K562 (cell line): ENCODE results near the gene SEC23A. TPM values are rescaled to one million over a fixed set of nuclear protein-coding genes. Genes with fewer than 3 reads are reported as not detected.

Source experiments
- ATAC-seq: fragments of 200-7000 bp; cut with Tn5 transposase; 3 replicates; pipeline ENCODE4 v1.9.1; 2020; ENCODE audit warnings: moderate library complexity
- BruUV-seq: library from RNA; stranded (reverse); fragments of 400-500 nt; replicated peaks from 2 replicates; lab custom pipeline; 2021; lab: Mats Ljungman, UMichigan
- CTCF ChIA-PET: fragments of 300-600 bp; formaldehyde crosslinking; extraction: SDS; loops from one replicate; lab custom pipeline; 2021; ENCODE audit warnings: low intra/inter-chr PET ratio; lab: Yijun Ruan, JAX
- POLR2A ChIA-PET: fragments of 300-600, 350-650 bp; sonication (Branson Sonifier 250); formaldehyde crosslinking; extraction: SDS; loops from one replicate; lab custom pipeline; 2021; ENCODE audit warnings: antibody characterized with exemption, inconsistent platforms; lab: Yijun Ruan, JAX
- DNase-seq, 4 experiments: peaks; one replicate each; pipeline versions ENCODE4 v3.0.0 to v3.0.0-alpha.2; 2011 to 2018; ENCODE audit warnings: low spot score in 3 of 4, mixed read lengths in 3 of 4; ENCODE audit errors: extremely low read depth in 1 of 4
- FAIRE-seq: peaks from 2 replicates; lab custom pipeline; 2011; peaks lifted over from hg19 to GRCh38; lab: Jason Lieb, UNC
- H2AFZ ChIP-seq: 2 replicates; pipeline ENCODE4 v1.6.0; 2011; ENCODE audit warnings: low read depth, low read length, control low read depth, inconsistent platforms
- H3K27ac ChIP-seq: fragments of 200-600 bp; 3 replicates; pipeline ENCODE4 v1.8.0; 2011; ENCODE audit warnings: low read depth, mild to moderate bottlenecking, control low read depth, inconsistent platforms, low read length, moderate library complexity, mixed read lengths; ENCODE audit errors: extremely low read depth
- H3K27me3 ChIP-seq, 2 experiments: fragments of 300-600 bp in 1 of 2; 2 replicates in 1 of 2; 3 replicates in 1 of 2; pipeline versions ENCODE4 v1.6.0 to v1.8.0; 2011; ENCODE audit warnings: inconsistent platforms in 2 of 2, low read length in 2 of 2, mild to moderate bottlenecking in 1 of 2, mixed read lengths in 1 of 2, moderate library complexity in 1 of 2; ENCODE audit not compliant: control insufficient read depth in 2 of 2, insufficient read depth in 2 of 2
- H3K36me3 ChIP-seq: fragments of 300-600 bp; 3 replicates; pipeline ENCODE4 v1.8.0; 2011; ENCODE audit warnings: mild to moderate bottlenecking, low read length, inconsistent platforms; ENCODE audit not compliant: control insufficient read depth, insufficient read depth
- H3K4me1 ChIP-seq, 2 experiments: fragments of 200-600 bp in 1 of 2; replicated peaks in 1 of 2; 2 replicates in 1 of 2; 3 replicates in 1 of 2; pipeline versions ENCODE4 v1.5.1 to v1.8.0; 2011; ENCODE audit warnings: inconsistent platforms in 2 of 2, low read length in 2 of 2, mild to moderate bottlenecking in 1 of 2, mixed read lengths in 1 of 2, moderate library complexity in 1 of 2; ENCODE audit not compliant: control insufficient read depth in 2 of 2, insufficient read depth in 2 of 2
- H3K4me2 ChIP-seq: 2 replicates; pipeline ENCODE4 v1.6.1; 2011; ENCODE audit warnings: low read length, control low read depth, inconsistent platforms, mixed read lengths; ENCODE audit not compliant: insufficient read depth
- H3K4me3 ChIP-seq: fragments of 200-600 bp; sonication (generic), shearing (Covaris generic); 2 replicates; pipeline ENCODE4 v1.5.1; 2016; ENCODE audit warnings: control low read depth, inconsistent platforms
- H3K79me2 ChIP-seq: fragments of 200-600 bp; 3 replicates; pipeline ENCODE4 v1.8.0; 2011; ENCODE audit warnings: low read length, inconsistent platforms; ENCODE audit not compliant: control insufficient read depth, insufficient read depth
- H3K9ac ChIP-seq, 2 experiments: 2 replicates each; pipeline versions ENCODE4 v1.6.0 to v1.6.1; 2011; ENCODE audit warnings: low read depth in 2 of 2, low read length in 2 of 2, control low read depth in 1 of 2, inconsistent platforms in 1 of 2, mild to moderate bottlenecking in 1 of 2, mixed read lengths in 1 of 2; ENCODE audit not compliant: insufficient read depth in 1 of 2
- H3K9me1 ChIP-seq: one replicate; pipeline ENCODE4 v1.6.0; 2011; ENCODE audit warnings: inconsistent platforms, mild to moderate bottlenecking, low read length, moderate library complexity; ENCODE audit not compliant: control insufficient read depth, insufficient read depth
- H3K9me3 ChIP-seq: replicated peaks from 2 replicates; pipeline ENCODE4 v1.5.1; 2011; ENCODE audit warnings: low read depth, low read length, inconsistent platforms; ENCODE audit not compliant: control insufficient read depth, insufficient read depth
- H4K20me1 ChIP-seq: replicated peaks from 2 replicates; pipeline ENCODE4 v1.6.1; 2011; ENCODE audit warnings: low read length, inconsistent platforms, mixed read lengths; ENCODE audit not compliant: control insufficient read depth, insufficient read depth
- ARHGAP35 ChIP-seq: fragments of 450-650 bp; IDR thresholded peaks from 2 replicates; pipeline ENCODE4 v1.6.1; 2018; ENCODE audit not compliant: partially characterized antibody
- DACH1 ChIP-seq: fragments of 450-650 bp; IDR thresholded peaks from 2 replicates; pipeline ENCODE4 v1.6.1; 2018; ENCODE audit not compliant: partially characterized antibody
- DDX20 ChIP-seq: fragments of 450-650 bp; IDR thresholded peaks from 2 replicates; pipeline ENCODE4 v1.6.1; 2016; ENCODE audit warnings: missing genetic modification characterization, low read depth, mild to moderate bottlenecking, missing compliant biosample characterization, moderate library complexity
- FOXJ2 ChIP-seq: fragments of 200-800 bp; sonication (Bioruptor generic); IDR thresholded peaks from 2 replicates; pipeline ENCODE4 v1.6.1; 2016; ENCODE audit warnings: missing genetic modification characterization, missing compliant biosample characterization
- GATAD2A ChIP-seq: fragments of 450-650 bp; IDR thresholded peaks from 2 replicates; pipeline ENCODE4 v1.6.1; 2017
- HLTF ChIP-seq: fragments of 450-650 bp; IDR thresholded peaks from 2 replicates; pipeline ENCODE4 v1.6.1; 2016
- NEUROD1 ChIP-seq: fragments of 150-350 bp; IDR thresholded peaks from 2 replicates; pipeline ENCODE4 v1.6.1; 2014; ENCODE audit warnings: borderline replicate concordance, low read length, low read depth; ENCODE audit not compliant: partially characterized antibody
- RBM14 ChIP-seq: fragments of 200-400 bp; formaldehyde crosslinking; IDR thresholded peaks from 2 replicates; pipeline ENCODE4 v1.6.1; 2018; ENCODE audit warnings: low read depth, mild to moderate bottlenecking, low read length, moderate library complexity, borderline replicate concordance; ENCODE audit not compliant: insufficient read depth
- SREBF2 ChIP-seq: sonication (generic); formaldehyde crosslinking; IDR thresholded peaks from 2 replicates; pipeline ENCODE4 v1.4.0; 2020; ENCODE audit warnings: mild to moderate bottlenecking, missing genetic modification reagents
- TEAD4 ChIP-seq, 2 experiments: sonication (generic) in 1 of 2; formaldehyde crosslinking in 1 of 2; IDR thresholded peaks; 2 replicates each; pipeline versions ENCODE4 v1.6.1 to v1.8.0; 2012 to 2022; ENCODE audit warnings: borderline replicate concordance in 1 of 2, inconsistent platforms in 1 of 2, low read length in 1 of 2, mild to moderate bottlenecking in 1 of 2, missing genetic modification reagents in 1 of 2
- TGIF2 ChIP-seq: sonication (generic); formaldehyde crosslinking; IDR thresholded peaks from 2 replicates; pipeline ENCODE4 v1.8.1; 2022; ENCODE audit warnings: mild to moderate bottlenecking, missing genetic modification reagents, moderate library complexity
- YBX1 ChIP-seq: fragments of 450-650 bp; IDR thresholded peaks from 2 replicates; pipeline ENCODE4 v1.7.1; 2016; ENCODE audit warnings: mild to moderate bottlenecking
- ZHX1 ChIP-seq: fragments of 150-350 bp; conservative IDR thresholded peaks from 2 replicates; pipeline ENCODE4 v1.6.1; 2014; ENCODE audit warnings: low read length
- ZNF740 ChIP-seq, 3 experiments: fragments of 200-800 bp in 1 of 3; sonication (Bioruptor generic) in 1 of 3; sonication (generic) in 1 of 3; formaldehyde crosslinking in 1 of 3; IDR thresholded peaks; 2 replicates each; pipeline versions ENCODE4 v1.6.1 to v1.8.0; 2016 to 2022; ENCODE audit warnings: mild to moderate bottlenecking in 2 of 3, missing compliant biosample characterization in 2 of 3, missing genetic modification characterization in 2 of 3, missing genetic modification reagents in 1 of 3
- WGBS: fragments of 100-300 bp; shearing (Covaris generic); methylation state at CpG from one replicate; pipeline ENCODE4 v1.1.6; 2016; ENCODE audit warnings: low coverage, mixed read lengths; ENCODE audit not compliant: insufficient coverage; ENCODE audit errors: missing lambda C conversion rate; 5-methylcytosine and 5-hydroxymethylcytosine counted together
- in situ Hi-C: fragments of 300-500 bp; cut with MboI; formaldehyde crosslinking; loops from 4 replicates; pipeline ENCODE4 v1.15.0; 2018; ENCODE audit warnings: inconsistent platforms, mixed read lengths
- intact Hi-C: fragments of 100-400 bp; cut with micrococcal nuclease; formaldehyde crosslinking; loops from 2 replicates; pipeline ENCODE4 v1.14.2; 2022
- polyA plus RNA-seq, 8 experiments: library from polyadenylated mRNA; depleted of rRNA in 4 of 8; stranded (reverse) in 5 of 8; unstranded in 3 of 8; fragments of >200 nt; fragmentation: Nextera tagmentation in 2 of 8; fragmentation: Illumina TruSeq in 1 of 8; extraction: Ambion mirVana in 2 of 8; extraction: Trizol in 1 of 8; gene quantifications; 2 replicates each; pipeline versions ENCODE4 v1.2.1 to v1.2.3, GENCODE V29; 2011 to 2014; ENCODE audit warnings: inconsistent platforms in 1 of 8, missing spikeins in 1 of 8
- total RNA-seq, 7 experiments: library from RNA; depleted of rRNA in 6 of 7; stranded (reverse); fragments of >200 nt in 6 of 7; fragmentation: Illumina TruSeq in 2 of 7; extraction: Trizol in 2 of 7; gene quantifications; 2 replicates each; pipeline versions ENCODE4 v1.2.1 to v1.2.3, GENCODE V29; 2011 to 2021; ENCODE audit warnings: low replicate concordance in 1 of 7
- TF ChIP-seq, protein P1 (sequence below): fragments of 450-650 bp; formaldehyde crosslinking; IDR thresholded peaks from 2 replicates; pipeline ENCODE4 v1.4.0; 2020; ENCODE audit warnings: mild to moderate bottlenecking, moderate library complexity

The SEC23A gene
- total and polyA plus RNA-seq, 9 of the 15 experiments (the other 6 are each of a cell fraction or from before 2014, with no cell fraction given): 5.5 to 47.0 (median 14.5) TPM

- TF ChIP-seq, protein P1, sequence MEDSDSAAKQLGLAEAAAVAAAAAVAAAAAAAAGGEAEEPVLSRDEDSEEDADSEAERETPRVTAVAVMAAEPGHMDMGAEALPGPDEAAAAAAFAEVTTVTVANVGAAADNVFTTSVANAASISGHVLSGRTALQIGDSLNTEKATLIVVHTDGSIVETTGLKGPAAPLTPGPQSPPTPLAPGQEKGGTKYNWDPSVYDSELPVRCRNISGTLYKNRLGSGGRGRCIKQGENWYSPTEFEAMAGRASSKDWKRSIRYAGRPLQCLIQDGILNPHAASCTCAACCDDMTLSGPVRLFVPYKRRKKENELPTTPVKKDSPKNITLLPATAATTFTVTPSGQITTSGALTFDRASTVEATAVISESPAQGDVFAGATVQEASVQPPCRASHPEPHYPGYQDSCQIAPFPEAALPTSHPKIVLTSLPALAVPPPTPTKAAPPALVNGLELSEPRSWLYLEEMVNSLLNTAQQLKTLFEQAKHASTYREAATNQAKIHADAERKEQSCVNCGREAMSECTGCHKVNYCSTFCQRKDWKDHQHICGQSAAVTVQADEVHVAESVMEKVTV (CRISPR knock-in tag): 0 out of 2 replicates have a peak, but pooled peaks have one; percentile 25
- TF ChIP-seq YBX1: no peak
- TF ChIP-seq RBM14: no peak
- no peak for TF ChIP-seq HLTF
Observed at GRCh38 chr14:39015360-39015961, 87.6 kb downstream of the SEC23A start (continued).

- Histone ChIP-seq H3K9me3 (no peaks in the 10 kb centered on the region), H4K20me1 (no peaks in the 10 kb centered on the region), H3K4me1 (no peaks in the 10 kb centered on the region), H3K4me2 (no peak overlapping the region), H3K9me1 (no peaks in the 10 kb centered on the region), H2AFZ (no peak overlapping the region), H3K27me3 (no peaks in the 10 kb centered on the region), H3K36me3 (no peaks in the 10 kb centered on the region), H3K4me3 (no peak overlapping the region), H3K9ac (no peak overlapping the region), H3K27ac (no peak overlapping the region), H3K79me2 (no peaks in the 10 kb centered on the region)
- 0% methylated on average over 1 of the region's 1 CpG for WGBS
- intact Hi-C loops (loop anchor here (2.0 to 10.0 kb wide), 3 partner anchors 70 to 292 kb away; no protein-coding TSS in a partner anchor), in situ Hi-C loops (loop anchor here (25.0 kb wide), 1 partner anchor 302 kb away; no protein-coding TSS in a partner anchor)
- no peak for FAIRE-seq
- ChIA-PET CTCF (interaction anchor here (1.9 kb wide), 1 partner anchor 293 kb away, joined by 8 read pairs; no protein-coding TSS in a partner anchor), POLR2A (no interaction called here)
- no peak for DNase-seq
- no peak for ATAC-seq
- no TSS peak for BruUV-seq
- TF ChIP-seq GATAD2A (no peak), TGIF2 (CRISPR knock-in tag) (no peak), DACH1 (no peak), ZNF740 (CRISPR knock-in tag; IDR thresholded peaks at IDR 0.05) (no peak), ZNF740 (tag; IDR thresholded peaks at IDR 0.05) (no peak), TEAD4 (IDR thresholded peaks at IDR 0.05; ENCODE audit: low read length) (no peak), TEAD4 (CRISPR knock-in tag; IDR thresholded peaks at IDR 0.05; ENCODE audit: borderline replicate concordance) (no peak), FOXJ2 (no peak), DDX20 (no peak), ARHGAP35 (no peak), SREBF2 (CRISPR knock-in tag) (no peak), ZHX1 (no peak), NEUROD1 (no peak)
Observed at GRCh38 chr14:39014460-39014859, 88.6 kb downstream of the SEC23A start.
